HCEC 1CT (cell line): ENCODE measurements around the gene KRT38.

Source experiments
- DNase-seq: peaks from one replicate; pipeline ENCODE4 v3.0.0-alpha.2; 2017

KRT38 gene

DNA sequence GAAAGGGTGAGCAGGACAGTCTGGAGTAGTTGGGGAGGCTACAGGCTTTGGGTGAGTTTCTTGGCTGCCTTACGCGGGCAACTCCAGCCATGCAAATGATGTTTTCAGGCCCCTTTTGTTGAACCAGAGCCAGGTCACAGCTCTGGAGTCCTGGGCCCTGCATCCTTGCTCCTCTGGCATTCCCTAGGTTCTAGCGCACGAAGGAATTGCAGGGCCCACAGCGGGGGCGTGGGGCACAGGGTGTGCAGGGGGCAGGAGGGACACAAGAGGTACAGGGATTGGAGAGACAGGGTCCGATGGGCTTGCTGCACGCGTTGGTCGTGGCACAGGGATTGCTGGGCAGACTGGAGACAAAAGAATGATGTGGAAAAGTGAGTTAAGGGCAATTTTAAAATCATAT lies 47.0 kb downstream of the KRT38 start:
- DNase-seq: no peak

DNA sequence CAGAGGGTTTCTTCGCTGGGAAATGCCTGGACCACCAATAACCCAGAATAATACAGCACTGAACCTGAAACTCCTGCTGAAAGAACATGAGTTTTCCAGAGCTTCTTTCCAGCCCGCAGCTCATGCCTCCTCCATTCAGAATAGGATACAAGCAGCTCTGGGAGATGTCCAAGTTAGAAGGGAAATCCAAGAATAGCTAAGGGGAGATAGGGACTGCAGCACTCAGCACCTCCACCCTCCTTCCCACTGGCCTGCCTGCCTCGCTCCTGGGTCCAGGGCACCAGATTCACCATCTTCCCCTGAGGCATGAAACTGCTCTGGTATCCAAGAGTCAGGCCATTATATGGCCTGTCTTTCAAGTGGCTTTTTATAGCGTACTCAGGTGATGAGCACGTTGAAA lies 47.5 kb downstream of the KRT38 start:
- DNase-seq: no peak

DNA sequence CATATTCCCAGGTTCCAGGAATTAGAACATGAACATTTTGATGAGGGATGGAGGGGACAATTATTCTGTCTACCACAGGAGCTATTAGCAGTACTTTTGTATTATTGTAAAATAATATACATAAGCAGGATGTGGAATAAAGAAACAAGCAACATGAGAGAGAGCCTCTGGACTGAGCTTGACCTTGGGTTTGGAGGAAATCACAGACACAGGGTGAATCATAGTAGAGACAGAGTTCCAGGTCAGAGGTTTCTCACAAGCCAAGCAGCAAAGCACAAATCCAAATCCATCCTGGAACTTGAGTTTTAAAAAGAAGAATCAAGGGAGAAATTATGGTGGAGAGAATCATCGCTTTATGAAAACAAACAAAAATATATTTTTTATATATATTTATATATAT lies 48.5 kb downstream of the KRT38 start:
- DNase-seq: peak; percentile 85

DNA sequence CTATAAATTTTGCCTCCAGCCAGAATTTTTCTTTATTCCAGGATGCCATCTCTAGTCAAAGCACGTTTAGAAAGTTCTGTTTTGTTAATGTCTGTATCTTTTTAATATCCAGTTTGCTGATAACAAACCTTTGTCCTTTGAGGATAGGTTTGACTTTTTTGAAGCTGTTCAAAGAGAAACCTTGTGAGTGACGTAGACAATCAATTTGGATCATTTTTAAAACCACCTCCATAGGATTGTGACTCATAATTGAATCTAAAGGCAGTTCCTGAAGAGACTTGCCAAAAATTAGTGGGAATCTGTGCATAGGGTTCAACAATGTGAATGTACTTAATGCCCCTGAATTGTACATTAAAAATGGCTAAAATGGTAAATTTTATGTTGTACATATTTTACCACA lies 49.2 kb downstream of the KRT38 start:
- DNase-seq: no peak

DNA sequence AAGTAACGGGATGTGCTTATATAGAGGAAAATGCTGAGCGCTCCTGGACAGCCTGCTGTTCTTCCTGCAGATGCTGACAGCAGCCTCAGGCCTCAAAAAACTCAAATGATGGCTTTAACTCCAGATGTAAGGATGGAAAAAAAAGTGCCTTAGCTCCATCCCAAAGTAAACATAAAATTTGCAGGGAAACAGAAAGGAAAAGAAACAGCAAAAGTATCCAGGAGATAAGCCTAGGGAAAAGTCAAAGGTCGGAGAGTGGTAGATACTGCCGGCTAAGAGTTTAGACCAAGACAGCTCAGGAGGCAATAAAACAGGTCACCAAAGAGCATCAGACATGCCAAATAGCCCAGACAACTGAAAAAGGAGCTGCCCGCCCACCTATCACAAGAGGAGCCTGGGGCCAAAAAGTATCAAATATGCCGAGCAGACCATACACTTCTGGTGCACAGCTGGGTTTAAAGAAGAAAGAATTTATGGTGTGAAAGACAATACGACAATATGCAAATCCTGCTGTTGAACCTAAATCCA lies 50.3 kb downstream of the KRT38 start:
- DNase-seq: no peak

DNA sequence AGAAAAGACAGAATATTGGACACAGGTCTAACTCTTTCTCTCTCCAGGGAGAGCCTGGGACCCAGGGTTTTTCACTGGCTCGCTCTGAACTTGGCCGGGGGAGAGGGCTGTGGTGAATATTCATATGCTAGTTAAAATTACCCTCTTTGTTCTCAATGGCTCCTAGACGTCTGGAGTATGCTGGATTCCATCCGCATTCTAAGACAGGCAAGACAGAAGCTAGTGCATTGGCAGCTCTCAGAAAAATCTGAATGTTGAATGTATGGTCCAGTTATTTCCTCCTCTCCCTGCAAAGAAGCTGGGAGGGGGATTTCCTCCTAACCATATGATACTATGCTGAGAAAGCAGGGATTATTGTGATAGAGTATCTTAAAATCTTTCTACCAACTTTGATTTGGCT lies 53.1 kb downstream of the KRT38 start:
- DNase-seq: no peak

DNA sequence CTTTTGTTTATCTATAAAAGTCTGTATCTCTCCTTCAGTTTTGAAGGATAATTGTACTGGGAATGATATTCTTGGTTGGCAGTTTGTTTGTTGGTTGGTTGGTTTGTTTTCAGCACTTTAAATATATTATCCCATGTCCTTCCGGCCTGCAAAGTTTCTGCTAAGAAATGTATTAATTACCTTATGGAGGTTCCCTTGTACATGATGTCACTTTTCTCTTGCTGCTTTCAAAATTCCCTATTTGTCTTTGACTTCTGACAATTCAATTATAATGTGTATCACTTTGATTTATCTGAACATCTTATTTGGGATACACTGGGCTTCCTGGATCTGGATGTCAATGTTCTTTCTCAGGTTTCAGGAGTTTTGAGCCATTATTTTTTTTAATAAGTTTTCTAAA lies 54.6 kb downstream of the KRT38 start:
- no peak for DNase-seq
